OCI-LY1 (cell line): ENCODE data around the gene KCTD18.

Experiments used
- CTCF ChIP-seq: fragments of 200-600 bp; sonication (generic), shearing (Covaris generic); IDR thresholded peaks from 2 replicates; pipeline ENCODE4 v1.5.1; 2017; ENCODE audit warnings: mild to moderate bottlenecking, antibody characterized with exemption, low read length, moderate library complexity, mixed read lengths
- EZH2 ChIP-seq: fragments of 200-600 bp; sonication (generic), shearing (Covaris generic); IDR thresholded peaks from 2 replicates; pipeline ENCODE4 v1.8.0; 2017; ENCODE audit warnings: borderline replicate concordance, mixed run types, mild to moderate bottlenecking, antibody characterized with exemption, low read length, moderate library complexity, mixed read lengths

- TF ChIP-seq EZH2 (no peak), CTCF (no peak)
These were observed 53.9 kb downstream of the KCTD18 start for GRCh38 chr2:200455958-200456421.
